K562 (cell line): Measurements from ENCODE around the gene CHRNG. TPM values are rescaled to one million over a fixed set of nuclear protein-coding genes. Genes with fewer than 3 reads are reported as not detected.

Source experiments
- ATAC-seq: fragments of 200-7000 bp; cut with Tn5 transposase; 3 replicates; pipeline ENCODE4 v1.9.1; 2020; ENCODE audit warnings: moderate library complexity
- BruUV-seq: library from RNA; stranded (reverse); fragments of 400-500 nt; replicated peaks from 2 replicates; lab custom pipeline; 2021; lab: Mats Ljungman, UMichigan
- CTCF ChIA-PET: fragments of 300-600 bp; formaldehyde crosslinking; extraction: SDS; loops from one replicate; lab custom pipeline; 2021; ENCODE audit warnings: low intra/inter-chr PET ratio; lab: Yijun Ruan, JAX
- POLR2A ChIA-PET: fragments of 300-600, 350-650 bp; sonication (Branson Sonifier 250); formaldehyde crosslinking; extraction: SDS; loops from one replicate; lab custom pipeline; 2021; ENCODE audit warnings: antibody characterized with exemption, inconsistent platforms; lab: Yijun Ruan, JAX
- DNase-seq, 4 experiments: peaks; one replicate each; pipeline versions ENCODE4 v3.0.0 to v3.0.0-alpha.2; 2011 to 2018; ENCODE audit warnings: low spot score in 3 of 4, mixed read lengths in 3 of 4; ENCODE audit errors: extremely low read depth in 1 of 4
- FAIRE-seq: peaks from 2 replicates; lab custom pipeline; 2011; peaks lifted over from hg19 to GRCh38; lab: Jason Lieb, UNC
- H2AFZ ChIP-seq: 2 replicates; pipeline ENCODE4 v1.6.0; 2011; ENCODE audit warnings: low read depth, low read length, control low read depth, inconsistent platforms
- H3K27ac ChIP-seq: fragments of 200-600 bp; 3 replicates; pipeline ENCODE4 v1.8.0; 2011; ENCODE audit warnings: low read depth, mild to moderate bottlenecking, control low read depth, inconsistent platforms, low read length, moderate library complexity, mixed read lengths; ENCODE audit errors: extremely low read depth
- H3K27me3 ChIP-seq, 2 experiments: fragments of 300-600 bp in 1 of 2; 2 replicates in 1 of 2; 3 replicates in 1 of 2; pipeline versions ENCODE4 v1.6.0 to v1.8.0; 2011; ENCODE audit warnings: inconsistent platforms in 2 of 2, low read length in 2 of 2, mild to moderate bottlenecking in 1 of 2, mixed read lengths in 1 of 2, moderate library complexity in 1 of 2; ENCODE audit not compliant: control insufficient read depth in 2 of 2, insufficient read depth in 2 of 2
- H3K36me3 ChIP-seq: fragments of 300-600 bp; 3 replicates; pipeline ENCODE4 v1.8.0; 2011; ENCODE audit warnings: mild to moderate bottlenecking, low read length, inconsistent platforms; ENCODE audit not compliant: control insufficient read depth, insufficient read depth
- H3K4me1 ChIP-seq, 2 experiments: fragments of 200-600 bp in 1 of 2; replicated peaks in 1 of 2; 2 replicates in 1 of 2; 3 replicates in 1 of 2; pipeline versions ENCODE4 v1.5.1 to v1.8.0; 2011; ENCODE audit warnings: inconsistent platforms in 2 of 2, low read length in 2 of 2, mild to moderate bottlenecking in 1 of 2, mixed read lengths in 1 of 2, moderate library complexity in 1 of 2; ENCODE audit not compliant: control insufficient read depth in 2 of 2, insufficient read depth in 2 of 2
- H3K4me2 ChIP-seq: 2 replicates; pipeline ENCODE4 v1.6.1; 2011; ENCODE audit warnings: low read length, control low read depth, inconsistent platforms, mixed read lengths; ENCODE audit not compliant: insufficient read depth
- H3K4me3 ChIP-seq: fragments of 200-600 bp; sonication (generic), shearing (Covaris generic); 2 replicates; pipeline ENCODE4 v1.5.1; 2016; ENCODE audit warnings: control low read depth, inconsistent platforms
- H3K79me2 ChIP-seq: fragments of 200-600 bp; 3 replicates; pipeline ENCODE4 v1.8.0; 2011; ENCODE audit warnings: low read length, inconsistent platforms; ENCODE audit not compliant: control insufficient read depth, insufficient read depth
- H3K9ac ChIP-seq, 2 experiments: 2 replicates each; pipeline versions ENCODE4 v1.6.0 to v1.6.1; 2011; ENCODE audit warnings: low read depth in 2 of 2, low read length in 2 of 2, control low read depth in 1 of 2, inconsistent platforms in 1 of 2, mild to moderate bottlenecking in 1 of 2, mixed read lengths in 1 of 2; ENCODE audit not compliant: insufficient read depth in 1 of 2
- H3K9me1 ChIP-seq: one replicate; pipeline ENCODE4 v1.6.0; 2011; ENCODE audit warnings: inconsistent platforms, mild to moderate bottlenecking, low read length, moderate library complexity; ENCODE audit not compliant: control insufficient read depth, insufficient read depth
- H3K9me3 ChIP-seq: replicated peaks from 2 replicates; pipeline ENCODE4 v1.5.1; 2011; ENCODE audit warnings: low read depth, low read length, inconsistent platforms; ENCODE audit not compliant: control insufficient read depth, insufficient read depth
- H4K20me1 ChIP-seq: replicated peaks from 2 replicates; pipeline ENCODE4 v1.6.1; 2011; ENCODE audit warnings: low read length, inconsistent platforms, mixed read lengths; ENCODE audit not compliant: control insufficient read depth, insufficient read depth
- CEBPB ChIP-seq: fragments of 450-650 bp; IDR thresholded peaks from 2 replicates; pipeline ENCODE4 v1.6.1; 2016; ENCODE audit warnings: missing genetic modification characterization, missing compliant biosample characterization
- CHD2 ChIP-seq: IDR thresholded peaks from 2 replicates; pipeline ENCODE4 v1.6.1; 2011; ENCODE audit warnings: low read depth, low read length
- HDAC6 ChIP-seq: IDR thresholded peaks from 2 replicates; pipeline ENCODE4 v1.6.1; 2012; ENCODE audit warnings: low read depth, mild to moderate bottlenecking, control low read depth, inconsistent platforms, low read length, moderate library complexity
- NFATC3 ChIP-seq: fragments of 450-650 bp; IDR thresholded peaks from 2 replicates; pipeline ENCODE4 v1.6.1; 2017; ENCODE audit warnings: mild to moderate bottlenecking
- PRPF4 ChIP-seq: fragments of 200-400 bp; formaldehyde crosslinking; IDR thresholded peaks from one replicate; pipeline ENCODE4 v1.6.1; 2017; ENCODE audit warnings: low read length, low read depth, mild to moderate bottlenecking; ENCODE audit not compliant: insufficient read depth, poor library complexity, severe bottlenecking
- ZNF3 ChIP-seq: fragments of 250-450 bp; sonication (Bioruptor Pico); IDR thresholded peaks from 2 replicates; pipeline ENCODE4 v1.5.0; 2021; ENCODE audit warnings: mild to moderate bottlenecking, moderate library complexity
- ZNF347 ChIP-seq: fragments of 450-650 bp; formaldehyde crosslinking; IDR thresholded peaks from 2 replicates; pipeline ENCODE4 v1.4.0; 2020; ENCODE audit warnings: low read depth, mild to moderate bottlenecking, moderate library complexity
- WGBS: fragments of 100-300 bp; shearing (Covaris generic); methylation state at CpG from one replicate; pipeline ENCODE4 v1.1.6; 2016; ENCODE audit warnings: low coverage, mixed read lengths; ENCODE audit not compliant: insufficient coverage; ENCODE audit errors: missing lambda C conversion rate; 5-methylcytosine and 5-hydroxymethylcytosine counted together
- in situ Hi-C: fragments of 300-500 bp; cut with MboI; formaldehyde crosslinking; loops from 4 replicates; pipeline ENCODE4 v1.15.0; 2018; ENCODE audit warnings: inconsistent platforms, mixed read lengths
- intact Hi-C: fragments of 100-400 bp; cut with micrococcal nuclease; formaldehyde crosslinking; loops from 2 replicates; pipeline ENCODE4 v1.14.2; 2022
- polyA plus RNA-seq, 8 experiments: library from polyadenylated mRNA; depleted of rRNA in 4 of 8; stranded (reverse) in 5 of 8; unstranded in 3 of 8; fragments of >200 nt; fragmentation: Nextera tagmentation in 2 of 8; fragmentation: Illumina TruSeq in 1 of 8; extraction: Ambion mirVana in 2 of 8; extraction: Trizol in 1 of 8; gene quantifications; 2 replicates each; pipeline versions ENCODE4 v1.2.1 to v1.2.3, GENCODE V29; 2011 to 2014; ENCODE audit warnings: inconsistent platforms in 1 of 8, missing spikeins in 1 of 8
- total RNA-seq, 7 experiments: library from RNA; depleted of rRNA in 6 of 7; stranded (reverse); fragments of >200 nt in 6 of 7; fragmentation: Illumina TruSeq in 2 of 7; extraction: Trizol in 2 of 7; gene quantifications; 2 replicates each; pipeline versions ENCODE4 v1.2.1 to v1.2.3, GENCODE V29; 2011 to 2021; ENCODE audit warnings: low replicate concordance in 1 of 7
- TF ChIP-seq, protein P1 (sequence below): sonication (generic); formaldehyde crosslinking; IDR thresholded peaks from 2 replicates; pipeline ENCODE4 v1.8.0; 2022; ENCODE audit warnings: mild to moderate bottlenecking, missing genetic modification reagents
- TF ChIP-seq, protein P2 (sequence below): IDR thresholded peaks from 2 replicates; pipeline ENCODE4 v1.6.1; 2012; ENCODE audit warnings: low read depth, low read length, improper control_type of control experiment, borderline replicate concordance
- TF ChIP-seq, protein P3 (sequence below): sonication (generic); formaldehyde crosslinking; IDR thresholded peaks from 2 replicates; pipeline ENCODE4 v1.9.0; 2022; ENCODE audit warnings: mild to moderate bottlenecking, missing genetic modification reagents
- TF ChIP-seq, protein P4 (sequence below): sonication (generic); formaldehyde crosslinking; IDR thresholded peaks from 2 replicates; pipeline ENCODE4 v1.8.1; 2022; ENCODE audit warnings: missing genetic modification reagents
- TF ChIP-seq, protein P5 (sequence below): sonication (generic); formaldehyde crosslinking; IDR thresholded peaks from 2 replicates; pipeline ENCODE4 v1.8.0; 2022; ENCODE audit warnings: mild to moderate bottlenecking, missing genetic modification reagents

The CHRNG gene
- total and polyA plus RNA-seq, 9 of the 15 experiments (the other 6 are each of a cell fraction or from before 2014, with no cell fraction given), result not detected

DNA sequence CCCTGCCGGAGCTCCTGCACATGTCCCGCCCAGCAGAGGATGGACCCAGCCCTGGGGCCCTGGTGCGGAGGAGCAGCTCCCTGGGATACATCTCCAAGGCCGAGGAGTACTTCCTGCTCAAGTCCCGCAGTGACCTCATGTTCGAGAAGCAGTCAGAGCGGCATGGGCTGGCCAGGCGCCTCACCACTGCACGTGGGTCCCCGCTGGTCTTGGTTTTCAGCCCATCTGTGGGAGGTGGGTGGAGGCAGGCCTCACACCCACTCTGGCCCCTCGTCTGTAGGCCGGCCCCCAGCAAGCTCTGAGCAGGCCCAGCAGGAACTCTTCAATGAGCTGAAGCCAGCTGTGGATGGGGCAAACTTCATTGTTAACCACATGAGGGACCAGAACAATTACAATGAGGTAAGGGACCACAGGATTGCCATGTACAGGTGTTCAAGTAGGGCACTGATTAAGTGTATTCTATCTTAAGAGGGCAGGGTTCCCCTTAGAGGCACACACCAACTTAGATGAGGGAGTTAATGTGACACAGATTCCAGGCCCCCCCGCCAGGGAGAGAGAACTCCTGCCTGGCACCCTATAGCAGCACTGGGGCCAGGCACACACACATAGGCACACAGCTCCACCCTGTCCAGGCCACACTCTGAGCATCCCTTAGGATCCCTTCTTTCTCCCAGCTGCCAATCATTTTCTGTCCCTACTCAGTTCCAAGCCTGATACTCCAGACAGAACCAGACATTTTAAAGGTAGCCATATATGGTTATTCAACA, 5.4 kb upstream of the CHRNG start:
- H3K9me3 ChIP-seq, result no peaks in the 10 kb centered on the region
- POLR2A ChIA-PET, result interaction anchor here (0.8 kb wide), 1 partner anchor 71 kb away, joined by 3 read pairs; no protein-coding TSS in a partner anchor
- peaks cover 0 to 4% of the 10 kb centered on the region in 2 experiments; a peak in 2 of 5 replicates for H3K4me1 ChIP-seq
- no peak for ATAC-seq
- no peaks in the 10 kb centered on the region for H3K36me3 ChIP-seq
- WGBS, result 15% methylated on average over 11 of the region's 13 CpGs
- H3K4me2 ChIP-seq, result no peak overlapping the region
- in situ Hi-C loops, result no loop called here
- no peak for DNase-seq
- BruUV-seq, result no TSS peak
- H3K9me1 ChIP-seq, result no peaks in the 10 kb centered on the region
- H3K9ac ChIP-seq, result no peak overlapping the region
- H3K4me3 ChIP-seq, result no peak overlapping the region
- CTCF ChIA-PET, result interaction anchor here (0.7 kb wide), 1 partner anchor 108 kb away, joined by 3 read pairs; no protein-coding TSS in a partner anchor
- H3K27me3 ChIP-seq, result peaks cover 0 to 8% of the 10 kb centered on the region in 2 experiments; a peak in 2 of 5 replicates
- no peaks in the 10 kb centered on the region for H4K20me1 ChIP-seq
- H2AFZ ChIP-seq, result no peak overlapping the region
- intact Hi-C loops, result no loop called here
- FAIRE-seq, result no peak
- H3K27ac ChIP-seq, result no peak overlapping the region
- H3K79me2 ChIP-seq, result no peaks in the 10 kb centered on the region
- TF ChIP-seq, protein P1, sequence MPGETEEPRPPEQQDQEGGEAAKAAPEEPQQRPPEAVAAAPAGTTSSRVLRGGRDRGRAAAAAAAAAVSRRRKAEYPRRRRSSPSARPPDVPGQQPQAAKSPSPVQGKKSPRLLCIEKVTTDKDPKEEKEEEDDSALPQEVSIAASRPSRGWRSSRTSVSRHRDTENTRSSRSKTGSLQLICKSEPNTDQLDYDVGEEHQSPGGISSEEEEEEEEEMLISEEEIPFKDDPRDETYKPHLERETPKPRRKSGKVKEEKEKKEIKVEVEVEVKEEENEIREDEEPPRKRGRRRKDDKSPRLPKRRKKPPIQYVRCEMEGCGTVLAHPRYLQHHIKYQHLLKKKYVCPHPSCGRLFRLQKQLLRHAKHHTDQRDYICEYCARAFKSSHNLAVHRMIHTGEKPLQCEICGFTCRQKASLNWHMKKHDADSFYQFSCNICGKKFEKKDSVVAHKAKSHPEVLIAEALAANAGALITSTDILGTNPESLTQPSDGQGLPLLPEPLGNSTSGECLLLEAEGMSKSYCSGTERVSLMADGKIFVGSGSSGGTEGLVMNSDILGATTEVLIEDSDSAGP (CRISPR knock-in tag), result no peak
- TF ChIP-seq, protein P2, sequence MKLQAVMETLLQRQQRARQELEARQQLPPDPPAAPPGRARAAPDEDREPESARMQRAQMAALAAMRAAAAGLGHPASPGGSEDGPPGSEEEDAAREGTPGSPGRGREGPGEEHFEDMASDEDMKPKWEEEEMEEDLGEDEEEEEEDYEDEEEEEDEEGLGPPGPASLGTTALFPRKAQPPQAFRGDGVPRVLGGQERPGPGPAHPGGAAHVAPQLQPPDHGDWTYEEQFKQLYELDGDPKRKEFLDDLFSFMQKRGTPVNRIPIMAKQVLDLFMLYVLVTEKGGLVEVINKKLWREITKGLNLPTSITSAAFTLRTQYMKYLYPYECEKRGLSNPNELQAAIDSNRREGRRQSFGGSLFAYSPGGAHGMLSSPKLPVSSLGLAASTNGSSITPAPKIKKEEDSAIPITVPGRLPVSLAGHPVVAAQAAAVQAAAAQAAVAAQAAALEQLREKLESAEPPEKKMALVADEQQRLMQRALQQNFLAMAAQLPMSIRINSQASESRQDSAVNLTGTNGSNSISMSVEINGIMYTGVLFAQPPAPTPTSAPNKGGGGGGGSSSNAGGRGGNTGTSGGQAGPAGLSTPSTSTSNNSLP, result no peak
- TF ChIP-seq ZNF3 (CRISPR knock-in tag) (no peak), PRPF4 (no peak), CEBPB (no peak), HDAC6 (no peak), NFATC3 (no peak), CHD2 (no peak), ZNF347 (CRISPR knock-in tag) (no peak)
- TF ChIP-seq, protein P3, sequence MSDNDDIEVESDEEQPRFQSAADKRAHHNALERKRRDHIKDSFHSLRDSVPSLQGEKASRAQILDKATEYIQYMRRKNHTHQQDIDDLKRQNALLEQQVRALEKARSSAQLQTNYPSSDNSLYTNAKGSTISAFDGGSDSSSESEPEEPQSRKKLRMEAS (CRISPR knock-in tag), result no peak
- TF ChIP-seq, protein P4, sequence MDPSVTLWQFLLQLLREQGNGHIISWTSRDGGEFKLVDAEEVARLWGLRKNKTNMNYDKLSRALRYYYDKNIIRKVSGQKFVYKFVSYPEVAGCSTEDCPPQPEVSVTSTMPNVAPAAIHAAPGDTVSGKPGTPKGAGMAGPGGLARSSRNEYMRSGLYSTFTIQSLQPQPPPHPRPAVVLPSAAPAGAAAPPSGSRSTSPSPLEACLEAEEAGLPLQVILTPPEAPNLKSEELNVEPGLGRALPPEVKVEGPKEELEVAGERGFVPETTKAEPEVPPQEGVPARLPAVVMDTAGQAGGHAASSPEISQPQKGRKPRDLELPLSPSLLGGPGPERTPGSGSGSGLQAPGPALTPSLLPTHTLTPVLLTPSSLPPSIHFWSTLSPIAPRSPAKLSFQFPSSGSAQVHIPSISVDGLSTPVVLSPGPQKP (CRISPR knock-in tag), result no peak
- TF ChIP-seq, protein P5, sequence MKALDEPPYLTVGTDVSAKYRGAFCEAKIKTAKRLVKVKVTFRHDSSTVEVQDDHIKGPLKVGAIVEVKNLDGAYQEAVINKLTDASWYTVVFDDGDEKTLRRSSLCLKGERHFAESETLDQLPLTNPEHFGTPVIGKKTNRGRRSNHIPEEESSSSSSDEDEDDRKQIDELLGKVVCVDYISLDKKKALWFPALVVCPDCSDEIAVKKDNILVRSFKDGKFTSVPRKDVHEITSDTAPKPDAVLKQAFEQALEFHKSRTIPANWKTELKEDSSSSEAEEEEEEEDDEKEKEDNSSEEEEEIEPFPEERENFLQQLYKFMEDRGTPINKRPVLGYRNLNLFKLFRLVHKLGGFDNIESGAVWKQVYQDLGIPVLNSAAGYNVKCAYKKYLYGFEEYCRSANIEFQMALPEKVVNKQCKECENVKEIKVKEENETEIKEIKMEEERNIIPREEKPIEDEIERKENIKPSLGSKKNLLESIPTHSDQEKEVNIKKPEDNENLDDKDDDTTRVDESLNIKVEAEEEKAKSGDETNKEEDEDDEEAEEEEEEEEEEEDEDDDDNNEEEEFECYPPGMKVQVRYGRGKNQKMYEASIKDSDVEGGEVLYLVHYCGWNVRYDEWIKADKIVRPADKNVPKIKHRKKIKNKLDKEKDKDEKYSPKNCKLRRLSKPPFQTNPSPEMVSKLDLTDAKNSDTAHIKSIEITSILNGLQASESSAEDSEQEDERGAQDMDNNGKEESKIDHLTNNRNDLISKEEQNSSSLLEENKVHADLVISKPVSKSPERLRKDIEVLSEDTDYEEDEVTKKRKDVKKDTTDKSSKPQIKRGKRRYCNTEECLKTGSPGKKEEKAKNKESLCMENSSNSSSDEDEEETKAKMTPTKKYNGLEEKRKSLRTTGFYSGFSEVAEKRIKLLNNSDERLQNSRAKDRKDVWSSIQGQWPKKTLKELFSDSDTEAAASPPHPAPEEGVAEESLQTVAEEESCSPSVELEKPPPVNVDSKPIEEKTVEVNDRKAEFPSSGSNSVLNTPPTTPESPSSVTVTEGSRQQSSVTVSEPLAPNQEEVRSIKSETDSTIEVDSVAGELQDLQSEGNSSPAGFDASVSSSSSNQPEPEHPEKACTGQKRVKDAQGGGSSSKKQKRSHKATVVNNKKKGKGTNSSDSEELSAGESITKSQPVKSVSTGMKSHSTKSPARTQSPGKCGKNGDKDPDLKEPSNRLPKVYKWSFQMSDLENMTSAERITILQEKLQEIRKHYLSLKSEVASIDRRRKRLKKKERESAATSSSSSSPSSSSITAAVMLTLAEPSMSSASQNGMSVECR (CRISPR knock-in tag), result no peak
